ENCODE measurements around the gene CLMN.

GRCh38 chr14:95313190-95313589, 6.5 kb downstream of the CLMN start:
- TF ChIP-seq POLR2AphosphoS5 (IDR thresholded peaks at IDR 0.05) = no peak
- TF ChIP-seq CTCF (IDR thresholded peaks at IDR 0.05) = no peak
- no peak for TF ChIP-seq POLR2A (IDR thresholded peaks at IDR 0.05)

Data from gastroesophageal sphincter (tissue), 3 donors.